Stimulated activated CD8-positive, alpha-beta memory T cell treated with anti-CD3 and anti-CD28 coated beads, Interleukin-7, amount 100 ng/mL, for 1 hour (primary cell): Measurements from ENCODE around the gene PIGU.

Experiments
- DNase-seq, 2 donors: peaks; one replicate each; pipeline ENCODE4 v3.0.0-alpha.2; 2020; ENCODE audit warnings: low read depth in 2 of 2

PIGU gene

DNA sequence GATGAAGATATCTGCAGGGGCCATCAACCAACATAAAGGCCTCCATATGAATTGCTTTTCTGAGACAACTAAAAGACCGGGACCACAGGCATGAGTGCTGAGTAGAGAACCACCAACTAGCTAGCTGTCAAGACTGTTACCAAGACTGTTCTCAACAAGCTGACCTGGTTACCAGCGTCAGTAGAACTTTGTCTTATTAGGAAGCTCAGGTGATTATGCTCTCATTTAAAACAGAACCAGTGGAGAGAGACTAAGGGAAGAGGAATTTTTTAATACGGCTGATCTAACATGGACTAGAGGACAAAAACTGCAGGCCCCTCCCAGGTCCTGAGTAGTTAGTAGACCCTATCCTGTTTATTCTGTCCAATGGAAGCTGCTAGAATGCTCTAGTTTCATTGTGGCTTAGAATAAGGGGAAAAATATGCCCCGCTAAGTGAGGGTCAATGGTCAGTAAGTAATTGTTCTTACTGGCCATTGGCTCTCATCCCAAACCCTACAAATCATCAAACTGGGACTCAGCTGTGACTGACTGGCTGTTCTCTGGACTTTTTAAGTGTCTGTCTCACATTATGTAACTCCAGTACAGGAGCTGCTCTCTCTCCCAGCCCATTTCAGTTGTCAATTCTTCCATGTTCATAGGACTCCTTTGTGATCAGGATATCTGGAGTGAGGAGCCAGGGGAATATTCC is 164.5 kb downstream of the PIGU start:
- no peak for DNase-seq

DNA sequence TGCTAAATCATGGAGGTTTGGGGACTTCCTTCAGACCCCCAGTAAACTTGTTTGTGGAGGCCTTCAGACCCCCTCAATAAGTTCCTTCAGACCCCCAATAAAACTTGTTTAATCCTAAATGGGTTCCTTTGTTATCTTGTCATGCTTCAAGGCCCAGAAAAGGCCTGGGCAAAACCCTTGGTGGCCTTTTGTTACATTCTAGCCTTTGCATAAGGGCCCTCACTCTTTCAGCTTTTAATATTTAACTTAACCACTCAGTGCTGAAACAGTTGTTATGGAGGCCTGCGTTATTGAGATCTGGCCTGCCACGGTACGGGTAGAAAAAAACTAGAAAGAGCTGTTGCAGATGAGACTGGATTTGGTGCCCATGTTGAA is 165.0 kb downstream of the PIGU start:
- DNase-seq, result no peak

DNA sequence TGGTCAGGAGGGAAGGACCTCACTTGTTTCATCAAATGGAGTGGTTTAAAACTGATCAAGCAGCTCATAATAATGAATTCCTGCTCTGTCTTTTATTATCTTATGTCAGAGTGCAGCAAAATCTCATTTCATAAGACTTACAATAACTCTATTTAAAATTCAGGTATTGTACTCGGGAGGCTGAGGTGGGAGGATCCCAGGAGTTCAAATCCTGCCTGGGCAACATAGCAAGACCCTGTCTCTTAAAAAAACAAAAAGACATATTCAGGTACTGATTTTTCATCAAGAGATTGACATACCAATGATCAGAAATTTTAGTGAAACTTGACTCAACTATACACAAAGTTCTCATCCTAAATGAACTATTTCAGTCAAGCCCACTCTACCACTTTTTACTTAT is 166.3 kb downstream of the PIGU start:
- DNase-seq, result no peak
